Measurements from ENCODE around the gene MTMR10. TPM values are rescaled to one million over a fixed set of nuclear protein-coding genes. Genes with fewer than 3 reads are reported as not detected.

MTMR10 gene
- total RNA-seq, 2 donors from 2014 or later: 23.3 to 25.0 TPM

DNA sequence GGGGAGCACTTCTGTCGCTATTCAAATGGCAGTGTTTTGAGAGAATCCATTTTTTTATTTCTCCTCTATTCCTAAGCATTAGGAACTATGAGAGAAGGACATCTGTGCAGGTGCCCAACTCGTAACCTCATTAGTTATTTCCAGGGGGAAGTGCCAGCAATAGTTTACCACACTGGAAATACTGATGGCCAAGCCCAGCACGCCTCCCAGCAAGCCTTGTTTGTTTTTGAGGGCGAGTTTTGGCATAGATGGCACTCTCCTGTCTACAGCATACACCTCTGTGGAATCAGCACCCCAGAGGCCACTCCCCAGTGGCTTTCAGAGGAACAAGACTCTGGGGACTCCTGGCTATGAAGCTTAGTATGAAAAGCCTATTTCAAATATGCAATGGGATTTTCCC, 51.1 kb downstream of the MTMR10 start:
- DNase-seq (ENCODE audit: low spot score): no peak
- Histone ChIP-seq H3K4me3 (no peak overlapping the region), H3K36me3 (peaks cover 78% of the 10 kb centered on the region)

GRCh38 chr15:30939161-30939560, 52.3 kb downstream of the MTMR10 start:
- Histone ChIP-seq H3K4me1 (no peaks in the 10 kb centered on the region), H3K27me3 (no peaks in the 10 kb centered on the region), H3K27ac (no peak overlapping the region), H3K9me3 (no peaks in the 10 kb centered on the region), H3K4me3 (no peak overlapping the region), H3K36me3 (peaks cover 82% of the 10 kb centered on the region)
- no peak for DNase-seq (ENCODE audit: low spot score)
- TF ChIP-seq, protein P1, sequence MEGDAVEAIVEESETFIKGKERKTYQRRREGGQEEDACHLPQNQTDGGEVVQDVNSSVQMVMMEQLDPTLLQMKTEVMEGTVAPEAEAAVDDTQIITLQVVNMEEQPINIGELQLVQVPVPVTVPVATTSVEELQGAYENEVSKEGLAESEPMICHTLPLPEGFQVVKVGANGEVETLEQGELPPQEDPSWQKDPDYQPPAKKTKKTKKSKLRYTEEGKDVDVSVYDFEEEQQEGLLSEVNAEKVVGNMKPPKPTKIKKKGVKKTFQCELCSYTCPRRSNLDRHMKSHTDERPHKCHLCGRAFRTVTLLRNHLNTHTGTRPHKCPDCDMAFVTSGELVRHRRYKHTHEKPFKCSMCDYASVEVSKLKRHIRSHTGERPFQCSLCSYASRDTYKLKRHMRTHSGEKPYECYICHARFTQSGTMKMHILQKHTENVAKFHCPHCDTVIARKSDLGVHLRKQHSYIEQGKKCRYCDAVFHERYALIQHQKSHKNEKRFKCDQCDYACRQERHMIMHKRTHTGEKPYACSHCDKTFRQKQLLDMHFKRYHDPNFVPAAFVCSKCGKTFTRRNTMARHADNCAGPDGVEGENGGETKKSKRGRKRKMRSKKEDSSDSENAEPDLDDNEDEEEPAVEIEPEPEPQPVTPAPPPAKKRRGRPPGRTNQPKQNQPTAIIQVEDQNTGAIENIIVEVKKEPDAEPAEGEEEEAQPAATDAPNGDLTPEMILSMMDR (IDR thresholded peaks at IDR 0.05): no peak

More for the DNA sequence above, 51.1 kb downstream of the MTMR10 start:
- H3K4me1 ChIP-seq: no peaks in the 10 kb centered on the region
- TF ChIP-seq, protein P1 (IDR thresholded peaks at IDR 0.05): no peak
- H3K27me3 ChIP-seq: no peaks in the 10 kb centered on the region
- H3K9me3 ChIP-seq: no peaks in the 10 kb centered on the region
- no peak overlapping the region for H3K27ac ChIP-seq

- Histone ChIP-seq H3K27ac (no peak overlapping the region), H3K4me3 (no peak overlapping the region), H3K36me3 (peaks cover 58% of the 10 kb centered on the region), H3K4me1 (no peaks in the 10 kb centered on the region), H3K27me3 (no peaks in the 10 kb centered on the region), H3K9me3 (no peaks in the 10 kb centered on the region)
- TF ChIP-seq, protein P1 (IDR thresholded peaks at IDR 0.05): no peak
- DNase-seq (ENCODE audit: low spot score): no peak
Observed at GRCh38 chr15:30933293-30933692, 58.1 kb downstream of the MTMR10 start.

- Histone ChIP-seq H3K27me3 (no peaks in the 10 kb centered on the region), H3K9me3 (no peaks in the 10 kb centered on the region), H3K27ac (no peak overlapping the region), H3K4me3 (no peak overlapping the region), H3K36me3 (peaks cover 60% of the 10 kb centered on the region), H3K4me1 (no peaks in the 10 kb centered on the region)
- TF ChIP-seq, protein P1 (IDR thresholded peaks at IDR 0.05): no peak
- DNase-seq (ENCODE audit: low spot score): no peak
Observed at GRCh38 chr15:30930422-30930821, 61.0 kb downstream of the MTMR10 start.

DNA sequence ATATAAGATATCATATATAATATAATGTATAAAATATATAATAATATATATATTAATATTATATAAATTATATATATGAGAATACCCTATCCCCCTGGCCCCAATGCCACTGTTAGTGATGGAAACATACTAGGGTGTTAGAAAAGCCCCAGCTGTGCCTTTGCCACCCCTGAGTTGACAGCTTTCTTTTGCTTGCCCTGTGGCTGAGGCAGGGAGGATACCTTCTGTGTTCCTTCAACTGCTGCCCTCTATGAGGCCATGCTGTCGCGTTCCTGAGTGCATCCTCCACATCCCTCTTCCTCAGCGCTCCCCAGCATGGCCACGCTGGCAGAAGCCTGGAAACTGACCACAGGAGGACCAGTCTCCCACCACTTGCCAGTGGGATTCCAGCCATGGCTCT, 61.4 kb downstream of the MTMR10 start:
- Histone ChIP-seq H3K4me3 (no peak overlapping the region), H3K27me3 (no peaks in the 10 kb centered on the region), H3K4me1 (no peaks in the 10 kb centered on the region), H3K36me3 (peaks cover 63% of the 10 kb centered on the region), H3K27ac (no peak overlapping the region), H3K9me3 (no peaks in the 10 kb centered on the region)
- TF ChIP-seq, protein P1 (IDR thresholded peaks at IDR 0.05): no peak
- DNase-seq (ENCODE audit: low spot score): no peak

GRCh38 chr15:30929064-30929669, 62.3 kb downstream of the MTMR10 start:
- Histone ChIP-seq H3K4me1 (no peaks in the 10 kb centered on the region), H3K9me3 (no peaks in the 10 kb centered on the region), H3K27me3 (no peaks in the 10 kb centered on the region), H3K27ac (no peak overlapping the region), H3K4me3 (no peak overlapping the region), H3K36me3 (peaks cover 62% of the 10 kb centered on the region)
- TF ChIP-seq, protein P1 (IDR thresholded peaks at IDR 0.05): no peak
- no peak for DNase-seq (ENCODE audit: low spot score)
